GOT3 (cell line): Measurements from ENCODE around the gene BCO1.
"Not testable (repeated sequence)": the region's sequence is repeated elsewhere in the genome, so short reads cannot be mapped to it uniquely, and the experiment has no call there.

ENCODE experiments used
- DNase-seq: peaks from one replicate; lab custom pipeline; 2025; ENCODE audit warnings: mixed read lengths; lab: John Stamatoyannopoulos, UW

BCO1 gene

GRCh38 chr16:81238296-81239011 lies at the start of gene BCO1:
Gene BCO1 (plus strand): TSS chr16:81238689. CDS start chr16:81238909, 220 bp downstream.
- no peak for DNase-seq

- no peak for DNase-seq
These were observed 49.3 kb upstream of the BCO1 start for GRCh38 chr16:81189100-81189664.

DNA sequence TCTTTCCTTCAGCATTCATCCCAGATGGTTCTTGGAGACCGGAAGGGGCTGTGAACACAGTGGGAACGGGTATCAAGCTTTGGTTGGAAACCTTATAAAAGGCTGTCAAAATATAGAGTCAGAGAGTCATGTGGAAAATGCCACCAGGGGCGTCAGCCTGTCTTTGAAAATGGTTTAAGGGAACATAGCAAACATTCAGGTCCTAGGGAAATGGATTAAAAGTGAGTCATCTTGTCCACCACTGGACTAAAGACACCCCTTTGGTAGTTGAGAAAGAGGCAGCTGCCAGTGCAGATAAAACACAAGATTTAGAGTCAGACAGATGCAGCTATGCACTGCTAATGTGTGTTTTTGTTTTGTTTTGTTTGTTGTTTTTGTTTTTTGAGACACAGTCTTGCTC lies 47.8 kb upstream of the BCO1 start:
- DNase-seq: no peak

DNA sequence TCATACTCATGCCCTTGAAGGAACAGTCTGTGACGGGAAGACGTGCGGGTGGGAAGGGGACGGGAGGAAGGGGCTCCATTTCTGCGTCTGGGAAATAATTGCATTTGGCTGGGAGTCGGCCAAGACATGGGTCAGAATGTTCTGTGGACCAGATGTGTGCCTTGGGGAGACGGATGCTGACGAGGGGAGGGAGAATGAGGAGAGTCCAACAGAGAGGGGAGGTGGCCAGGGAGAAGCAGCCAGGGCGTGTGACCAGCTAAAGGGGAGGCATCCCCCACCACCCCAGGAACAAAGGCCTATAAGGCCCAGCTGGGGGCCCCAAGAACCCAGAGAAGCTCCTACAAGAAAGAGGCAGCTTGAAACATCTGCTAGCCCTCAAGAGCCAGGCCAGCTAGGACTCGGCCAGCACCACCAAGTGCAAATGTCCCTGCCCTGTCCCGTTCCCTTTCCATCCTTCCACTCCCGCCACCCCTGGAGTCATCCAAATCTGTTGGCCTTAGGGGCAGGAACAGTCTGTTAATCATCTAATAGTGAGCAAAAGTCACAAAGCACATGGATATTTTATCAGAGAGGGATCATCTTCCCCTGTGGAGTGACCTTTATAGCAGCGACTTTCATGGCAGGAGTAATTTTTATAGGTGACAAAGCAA lies 42.5 kb upstream of the BCO1 start:
- DNase-seq: no peak

DNA sequence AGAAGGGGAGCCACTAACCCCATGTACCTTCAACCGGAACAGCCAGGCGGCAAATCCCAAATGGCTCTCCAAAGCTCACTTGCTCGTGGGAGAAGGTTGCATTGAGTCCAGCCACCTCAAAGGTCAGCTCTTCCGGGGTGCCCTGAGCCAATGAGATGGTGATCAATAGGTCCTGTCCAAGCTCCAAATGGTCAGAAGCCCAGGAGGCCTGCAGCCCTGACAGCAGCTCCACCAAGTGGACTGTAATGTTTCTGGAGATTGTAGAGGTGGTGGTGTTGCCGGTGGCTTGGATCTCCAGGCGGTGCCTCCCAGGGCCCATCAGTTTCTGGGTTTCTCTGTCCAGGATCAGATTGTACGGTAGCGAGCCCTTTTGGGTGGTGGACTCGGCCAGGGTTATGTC lies 39.9 kb upstream of the BCO1 start:
- no peak for DNase-seq

DNA sequence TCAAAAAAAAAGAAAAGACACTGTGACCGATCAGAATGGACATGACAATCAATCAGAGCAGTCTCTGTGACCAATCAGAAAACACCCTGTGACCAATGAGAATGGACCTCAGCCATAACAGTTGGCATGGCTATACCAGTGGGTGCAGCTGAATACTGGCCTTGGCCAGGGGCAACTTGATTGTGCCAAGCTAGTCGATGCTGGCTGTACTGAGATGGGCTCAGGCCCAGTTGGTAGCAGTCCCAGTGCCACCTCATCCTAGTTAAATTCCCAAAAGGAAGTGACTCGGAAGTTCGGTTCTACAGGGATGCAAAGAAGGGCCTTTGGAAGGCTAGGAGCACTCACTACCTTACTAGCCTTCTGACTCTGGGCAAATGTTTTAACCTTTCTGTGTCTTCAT lies 37.2 kb upstream of the BCO1 start:
- no peak for DNase-seq

DNA sequence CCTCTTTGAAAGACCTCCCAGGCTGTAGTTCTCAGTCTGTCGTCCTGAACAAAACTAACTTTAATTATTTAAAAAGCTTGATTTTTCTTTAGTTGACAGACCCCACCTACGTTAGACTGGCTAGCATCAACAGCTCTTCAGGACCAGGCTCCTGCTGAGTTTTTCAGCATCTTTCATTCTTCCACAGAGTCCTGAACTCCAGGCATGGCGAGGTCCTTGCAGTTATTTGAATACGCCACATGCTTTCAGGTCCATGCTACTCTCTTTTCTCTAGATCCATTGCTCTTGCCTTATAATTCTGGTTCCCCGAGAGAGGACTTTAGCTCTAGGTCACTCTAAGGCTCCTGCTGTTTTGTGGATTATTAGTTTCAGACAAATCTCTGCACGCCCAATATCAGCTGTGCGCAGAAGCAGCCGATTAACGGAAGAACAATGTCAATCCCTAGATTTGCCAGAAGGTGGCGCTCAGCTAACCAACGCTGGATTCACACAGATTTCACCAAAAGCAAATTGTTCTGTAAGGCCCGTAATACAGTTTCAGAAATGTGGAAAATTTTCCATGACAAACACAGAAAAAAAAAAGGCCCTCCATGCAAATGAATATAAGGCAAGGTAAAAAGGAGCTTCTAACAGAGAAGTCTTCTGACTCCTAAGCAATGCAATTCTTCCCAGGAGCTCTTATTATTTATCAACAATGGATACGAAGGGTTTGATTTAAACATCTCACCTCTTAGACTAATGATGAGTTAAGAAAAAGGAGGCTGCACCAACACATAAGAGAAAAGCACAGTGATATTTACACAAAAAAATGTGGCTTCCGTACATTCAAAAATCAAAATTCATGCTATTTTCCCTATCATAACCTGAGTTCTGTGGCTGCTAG lies 33.5 kb upstream of the BCO1 start:
- DNase-seq: no peak

- DNase-seq: no peak
These were observed 31.4 kb upstream of the BCO1 start for GRCh38 chr16:81207076-81207475.

DNA sequence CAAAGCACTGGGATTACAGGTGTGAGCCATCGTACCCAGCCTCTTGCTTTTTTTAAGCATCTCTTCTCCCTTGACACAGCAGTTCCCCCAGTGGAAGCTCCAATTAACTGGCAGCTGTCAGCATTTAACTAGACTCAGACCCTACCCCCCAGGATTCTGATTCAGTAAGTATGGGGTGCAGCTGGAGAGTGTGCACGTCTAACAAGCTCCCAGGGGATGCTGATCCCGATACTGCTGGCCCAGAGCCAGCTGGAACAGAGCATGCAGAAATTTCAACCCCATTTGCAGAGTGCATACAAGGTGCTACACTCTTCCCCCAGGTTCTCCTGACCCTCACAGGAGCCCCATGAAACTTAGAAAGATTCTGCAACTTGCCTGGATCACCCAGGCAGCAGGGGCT lies 27.7 kb upstream of the BCO1 start:
- DNase-seq: no peak

DNA sequence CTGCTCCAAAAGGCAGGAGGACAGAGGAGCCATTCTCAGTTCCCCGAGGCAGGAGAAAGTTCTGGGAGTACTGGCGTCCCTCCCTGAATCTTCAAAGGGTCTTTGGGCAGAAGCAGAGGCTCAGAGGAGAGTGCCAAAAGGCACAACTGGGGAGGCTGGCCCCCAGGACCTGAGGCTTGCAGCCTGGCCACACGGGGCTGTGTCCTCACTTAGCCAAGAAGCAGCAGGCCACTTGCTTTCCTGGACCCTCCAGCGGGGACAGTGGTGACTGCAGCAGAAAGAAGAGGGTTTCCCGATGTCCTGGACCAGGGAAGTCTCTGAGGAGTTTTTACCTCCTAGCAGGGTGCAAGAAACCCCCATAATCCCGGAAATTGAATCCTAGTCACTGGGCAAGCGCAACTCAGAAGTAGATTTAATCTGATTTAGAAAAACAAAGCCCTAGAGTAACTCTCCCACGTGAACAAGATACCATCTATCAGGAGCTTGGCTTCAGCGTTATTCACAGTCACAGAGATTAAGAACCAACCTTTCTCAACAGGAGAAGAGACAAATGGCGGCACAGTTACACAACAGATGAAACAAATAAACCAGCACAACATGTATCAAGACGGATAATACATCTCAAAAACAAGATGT lies 25.5 kb upstream of the BCO1 start:
- no peak for DNase-seq

GRCh38 chr16:81214745-81215166 lies 23.7 kb upstream of the BCO1 start:
- no peak for DNase-seq

GRCh38 chr16:81216114-81216513 lies 22.4 kb upstream of the BCO1 start:
- no peak for DNase-seq

- no peak for DNase-seq
These were observed 21.8 kb upstream of the BCO1 start for GRCh38 chr16:81216706-81217105.

- no peak for DNase-seq
These were observed 19.3 kb upstream of the BCO1 start for GRCh38 chr16:81219151-81219550.

- no peak for DNase-seq
These were observed 18.1 kb upstream of the BCO1 start for GRCh38 chr16:81220349-81220748.

DNA sequence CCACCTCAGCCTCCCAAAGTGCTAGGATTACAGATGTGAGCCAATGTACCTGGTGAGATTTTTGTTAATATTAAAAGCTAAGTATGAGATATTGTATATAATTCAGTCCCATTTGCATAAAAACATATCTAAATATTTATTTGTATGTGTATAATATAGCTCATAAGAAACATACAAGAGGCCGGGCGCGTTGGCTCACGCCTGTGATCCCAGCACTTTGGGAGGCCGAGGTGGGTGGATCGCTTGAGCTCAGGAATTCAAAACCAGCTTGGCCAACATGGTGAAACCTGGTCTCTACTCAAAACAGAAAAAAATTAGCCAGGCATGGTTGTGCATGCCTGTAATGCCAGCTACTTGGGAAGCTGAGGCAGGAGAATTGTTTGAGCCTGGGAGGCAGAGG lies 16.8 kb upstream of the BCO1 start:
- no peak for DNase-seq

DNA sequence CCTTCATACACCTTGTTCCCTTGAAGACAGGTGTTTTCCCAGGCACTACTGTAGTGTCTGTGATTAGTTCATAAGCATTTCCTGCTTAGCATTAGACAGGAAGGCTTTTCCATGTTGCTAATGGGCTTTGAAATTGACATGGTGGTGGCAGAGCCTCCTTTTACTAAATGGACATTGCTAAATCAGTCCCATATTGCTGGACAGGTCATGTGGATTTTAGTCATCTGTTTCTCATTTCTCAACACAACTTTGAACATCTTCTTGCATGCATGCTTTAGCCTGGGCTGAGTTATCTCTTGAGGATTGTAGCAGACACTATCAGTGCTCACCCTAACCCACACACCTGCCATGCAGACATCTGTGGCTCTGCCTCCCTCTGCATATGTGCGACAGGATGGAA lies 13.7 kb upstream of the BCO1 start:
- DNase-seq: no peak

- DNase-seq: not testable (repeated sequence)
These were observed 12.8 kb upstream of the BCO1 start for GRCh38 chr16:81225697-81226096.

- DNase-seq: no peak
These were observed 10.7 kb upstream of the BCO1 start for GRCh38 chr16:81227785-81228184.

- no peak for DNase-seq
These were observed 8.7 kb upstream of the BCO1 start for GRCh38 chr16:81229811-81230210.

DNA sequence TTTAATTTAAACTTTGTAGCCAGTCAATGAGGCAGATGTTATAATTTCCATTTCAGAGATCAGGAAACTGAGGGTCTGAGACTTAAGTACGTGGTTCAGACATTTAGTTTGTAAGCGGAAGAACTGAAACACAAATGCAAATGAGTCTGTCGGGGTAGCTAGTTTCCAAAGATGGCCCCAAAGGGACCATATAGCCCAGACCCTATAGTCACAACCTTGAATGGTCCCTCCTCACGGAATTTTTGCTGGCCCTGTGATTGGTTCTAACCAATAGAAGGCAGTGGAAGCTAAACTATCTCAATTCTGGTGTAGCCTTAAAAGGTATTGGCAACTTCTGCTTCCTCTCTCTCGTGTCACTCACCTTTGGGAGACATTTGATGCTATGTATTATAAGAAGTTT lies 7.5 kb upstream of the BCO1 start:
- DNase-seq: no peak

DNA sequence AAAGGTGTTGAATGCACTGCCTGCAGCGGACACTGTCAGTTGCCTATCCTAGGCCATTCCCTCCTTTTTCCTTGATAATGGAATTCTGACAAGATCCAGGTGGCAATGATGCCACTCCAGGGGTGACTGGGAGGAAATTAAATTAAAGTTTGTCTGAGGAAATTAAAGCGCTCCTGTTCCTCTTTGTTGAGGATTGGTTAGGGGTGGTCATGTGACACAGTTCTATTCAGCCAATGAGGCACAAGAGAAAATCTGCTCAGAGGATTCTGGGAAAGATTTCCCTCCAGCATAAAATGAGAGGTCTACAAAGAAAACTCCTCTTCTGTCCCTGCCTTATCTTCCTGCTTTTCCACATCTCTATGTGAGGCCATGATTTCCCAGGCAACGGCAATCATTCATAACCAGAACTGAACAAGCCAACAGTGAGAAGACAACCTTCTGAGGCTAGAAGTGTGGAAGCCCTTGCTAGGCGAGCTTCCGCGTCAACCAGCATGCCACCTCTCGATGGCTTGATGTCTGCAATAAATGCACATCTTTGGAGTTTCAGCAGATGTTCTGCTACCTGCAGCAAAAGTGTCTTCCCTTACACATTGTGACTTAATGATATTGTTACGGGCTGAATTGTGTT lies 5.6 kb upstream of the BCO1 start:
- no peak for DNase-seq
